HG03521 (cell line): ENCODE measurements around the gene RSBN1L.
"Not testable (repeated sequence)": the region's sequence is repeated elsewhere in the genome, so short reads cannot be mapped to it uniquely, and the experiment has no call there.

Experiments used
- ATAC-seq: cut with Tn5 transposase; IDR thresholded peaks from one replicate; pipeline ENCODE4 v1.9.1; 2021; ENCODE audit warnings: mild to moderate bottlenecking, moderate library complexity; ENCODE audit not compliant: unreplicated experiment

The RSBN1L gene

DNA sequence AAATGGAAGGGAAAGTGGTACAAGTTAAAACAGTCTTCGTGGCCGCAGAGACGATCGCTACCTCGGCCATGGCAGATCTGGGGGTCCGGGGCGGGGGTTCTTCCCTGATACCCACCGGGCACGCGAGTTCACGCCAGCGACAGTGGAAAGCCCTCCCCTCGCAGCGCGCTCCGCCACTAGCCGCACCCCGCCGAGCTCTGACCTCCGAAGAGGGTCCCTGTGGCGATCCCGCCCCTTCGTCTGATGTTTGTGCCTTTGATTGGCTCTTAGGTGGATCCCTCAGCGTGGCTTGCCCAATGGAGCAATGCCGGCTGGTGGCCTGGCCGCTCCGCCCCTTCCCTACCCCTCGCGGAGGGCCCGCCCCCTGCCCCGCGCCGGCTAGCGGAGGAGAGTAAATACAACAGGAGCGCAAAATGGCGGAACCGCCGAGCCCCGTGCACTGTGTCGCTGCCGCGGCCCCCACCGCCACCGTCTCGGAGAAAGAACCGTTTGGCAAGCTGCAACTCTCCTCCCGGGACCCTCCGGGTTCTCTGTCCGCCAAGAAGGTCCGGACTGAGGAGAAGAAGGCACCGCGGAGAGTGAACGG is at the start of gene RSBN1L:
TSS of gene RSBN1L (plus strand) at position 403 of the 586 bp plus-strand sequence. CDS start at position 414, 11 bp downstream.
- ATAC-seq = peak; percentile 95

DNA sequence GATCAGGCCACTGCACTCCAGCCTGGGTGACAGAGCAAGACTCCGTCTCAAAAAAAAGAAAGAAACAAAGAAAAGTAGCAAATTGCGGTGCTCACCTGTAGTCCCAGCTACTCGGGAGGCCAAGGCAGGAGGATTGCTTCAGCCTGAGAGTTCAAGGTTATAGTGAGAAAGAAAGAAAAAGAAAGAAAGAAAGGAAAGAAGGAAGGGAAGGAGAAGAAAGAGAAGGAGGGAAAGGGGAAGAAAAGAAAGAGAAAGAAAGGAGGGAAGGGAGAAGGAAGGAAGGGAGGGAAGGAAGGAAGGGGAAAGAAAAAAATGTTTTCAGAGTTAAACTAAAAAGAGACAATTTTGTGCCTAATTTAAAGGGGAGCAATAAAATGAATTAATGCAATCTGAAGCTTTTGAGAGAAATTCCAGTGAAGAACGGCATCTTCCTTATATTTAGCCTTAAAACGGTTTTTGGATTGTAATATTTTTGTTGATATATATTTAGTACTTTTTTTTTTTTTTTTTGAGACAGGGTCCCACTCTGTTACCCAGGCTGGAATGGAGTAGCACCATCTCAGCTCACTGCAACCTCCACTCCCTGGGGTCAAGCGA is 47.4 kb upstream of the RSBN1L start:
- no peak for ATAC-seq

DNA sequence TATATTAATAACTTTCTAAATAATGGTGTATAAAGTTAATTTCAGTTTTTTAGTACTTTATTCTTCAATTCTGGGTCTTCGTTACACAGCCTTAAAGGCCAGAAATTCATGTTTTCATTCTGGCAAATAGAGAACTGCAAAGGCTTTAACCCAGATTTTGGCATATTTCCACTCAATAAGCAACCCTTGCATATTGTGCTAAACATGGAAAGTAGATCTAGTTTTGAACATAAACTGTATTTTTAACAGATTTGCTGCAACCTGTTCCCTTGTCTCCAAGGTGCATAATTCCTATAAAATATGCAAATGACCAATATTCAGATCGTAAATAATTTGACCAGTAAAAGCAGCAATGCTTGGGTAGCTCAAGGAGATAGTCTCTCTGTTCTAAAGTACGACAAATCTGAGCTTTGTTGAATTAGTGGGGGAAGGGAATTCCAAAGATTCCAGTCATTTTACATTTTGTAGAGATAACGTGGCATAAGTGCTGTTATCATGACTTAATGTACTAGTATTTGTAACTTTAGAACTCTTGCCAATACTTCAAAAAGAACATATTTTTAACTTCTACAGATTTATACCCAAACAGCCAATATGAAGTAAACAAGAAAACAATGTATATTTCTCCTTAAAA is 46.4 kb upstream of the RSBN1L start:
- no peak for ATAC-seq

DNA sequence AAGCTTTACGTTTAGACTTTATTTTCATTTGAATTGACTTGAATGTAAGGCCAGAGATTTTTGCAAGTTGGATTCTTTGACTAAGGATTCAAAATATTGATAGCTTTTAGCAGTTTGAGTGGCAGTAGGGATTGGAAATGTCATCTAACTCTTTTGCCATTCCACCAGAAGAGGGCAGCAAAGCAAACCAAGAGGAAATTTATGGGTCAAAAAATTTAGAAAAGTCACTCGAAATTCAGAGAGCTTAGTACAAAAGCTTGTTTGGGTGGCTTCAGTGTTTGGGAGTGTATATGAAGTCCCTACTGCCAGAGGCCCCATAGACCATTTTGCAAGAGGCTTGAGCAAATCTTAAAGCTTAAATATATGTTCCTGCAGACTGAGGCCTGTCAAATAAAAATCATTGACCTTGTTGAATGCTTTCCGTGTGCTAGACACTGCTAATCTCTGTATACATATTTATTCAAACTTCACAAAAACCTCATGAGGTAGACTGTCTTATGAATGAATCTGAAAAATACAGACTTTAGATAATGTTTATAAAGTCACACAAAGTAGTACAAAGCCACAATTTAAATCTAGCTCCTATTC is 44.6 kb upstream of the RSBN1L start:
- no peak for ATAC-seq

DNA sequence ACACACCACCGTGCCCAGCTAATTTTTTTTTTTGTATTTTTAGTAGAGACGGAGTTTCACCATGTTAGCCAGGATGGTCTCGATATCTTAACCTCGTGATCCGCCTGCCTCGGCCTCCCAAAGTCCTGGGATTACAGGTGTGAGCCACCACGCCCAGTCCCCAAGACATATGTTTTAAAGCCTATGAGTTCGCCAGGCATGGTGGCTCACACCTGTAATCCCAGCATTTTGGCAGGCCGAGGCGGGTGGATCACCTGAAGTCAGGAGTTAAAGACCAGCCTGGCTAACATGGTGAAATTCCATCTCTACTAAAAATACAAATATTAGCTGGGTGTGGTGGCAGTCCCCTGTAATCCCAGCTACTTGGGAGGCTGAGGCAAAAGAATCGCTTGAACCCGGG is 43.4 kb upstream of the RSBN1L start:
- not testable (repeated sequence) for ATAC-seq

DNA sequence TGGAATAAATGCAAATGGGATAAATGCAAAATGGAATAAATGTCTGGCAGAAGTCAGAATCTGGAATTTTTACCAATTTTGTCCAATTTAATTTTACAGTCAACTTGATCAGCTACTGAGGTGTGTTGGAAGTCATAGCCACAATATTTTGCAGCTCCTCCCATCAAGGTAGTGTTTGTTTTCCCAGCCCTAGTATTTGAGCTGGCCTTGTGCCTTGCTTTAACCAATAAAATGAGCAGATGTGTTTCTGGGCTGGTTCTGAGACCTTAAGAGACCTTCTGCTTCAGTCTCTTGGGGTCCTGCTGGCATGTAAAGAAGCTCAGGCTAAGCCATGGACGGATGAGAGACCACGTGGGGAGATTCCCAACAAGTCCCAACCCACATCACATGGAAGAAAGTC is 42.7 kb upstream of the RSBN1L start:
- no peak for ATAC-seq

DNA sequence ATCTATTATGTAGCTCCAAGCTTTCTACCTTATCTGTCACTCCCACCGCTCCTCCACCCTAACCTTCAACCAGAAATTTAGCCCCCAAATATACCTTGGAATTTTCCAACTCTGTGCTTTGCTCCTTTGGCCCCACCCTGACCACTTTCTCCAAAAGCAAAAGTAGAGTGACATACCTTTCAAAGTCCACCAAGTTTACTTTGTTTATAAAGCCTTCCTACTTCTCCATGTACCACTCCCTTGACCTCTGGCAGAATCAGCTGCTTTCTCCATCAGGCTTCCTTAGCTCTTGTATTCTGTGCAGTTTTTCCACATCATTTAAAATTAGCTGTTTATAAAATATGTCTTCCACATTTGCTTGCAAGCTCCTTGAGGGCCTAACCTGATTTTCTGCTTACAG is 40.9 kb upstream of the RSBN1L start:
- no peak for ATAC-seq

DNA sequence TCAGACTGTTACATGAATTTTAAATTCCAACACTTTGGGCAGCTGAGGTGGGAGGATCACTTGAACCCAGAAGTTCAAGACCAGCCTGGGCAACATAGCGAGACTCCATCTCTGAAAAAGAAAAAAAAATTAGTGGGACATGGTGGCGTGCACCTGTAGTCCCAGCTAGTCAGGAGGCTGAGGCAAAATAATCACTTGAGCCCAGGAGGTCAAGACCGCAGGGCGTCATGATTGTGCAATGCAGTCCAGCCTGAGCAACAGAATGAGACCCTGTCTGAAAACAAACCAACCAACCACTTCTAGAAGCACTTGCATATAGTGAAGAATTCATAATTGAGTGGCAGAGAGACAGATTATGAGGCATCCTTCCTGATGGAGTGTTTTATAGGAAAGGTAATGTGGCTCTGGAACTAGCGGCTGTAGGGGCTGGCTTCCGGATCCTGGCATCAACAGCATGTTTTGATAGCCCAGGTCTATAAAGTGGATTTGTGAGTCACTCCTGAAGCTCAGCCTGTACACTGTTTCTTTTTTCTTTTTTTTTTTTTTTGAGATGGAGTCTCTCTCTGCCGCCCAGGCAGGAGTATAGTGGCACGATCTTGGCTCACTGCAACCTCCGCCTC is 40.3 kb upstream of the RSBN1L start:
- no peak for ATAC-seq

DNA sequence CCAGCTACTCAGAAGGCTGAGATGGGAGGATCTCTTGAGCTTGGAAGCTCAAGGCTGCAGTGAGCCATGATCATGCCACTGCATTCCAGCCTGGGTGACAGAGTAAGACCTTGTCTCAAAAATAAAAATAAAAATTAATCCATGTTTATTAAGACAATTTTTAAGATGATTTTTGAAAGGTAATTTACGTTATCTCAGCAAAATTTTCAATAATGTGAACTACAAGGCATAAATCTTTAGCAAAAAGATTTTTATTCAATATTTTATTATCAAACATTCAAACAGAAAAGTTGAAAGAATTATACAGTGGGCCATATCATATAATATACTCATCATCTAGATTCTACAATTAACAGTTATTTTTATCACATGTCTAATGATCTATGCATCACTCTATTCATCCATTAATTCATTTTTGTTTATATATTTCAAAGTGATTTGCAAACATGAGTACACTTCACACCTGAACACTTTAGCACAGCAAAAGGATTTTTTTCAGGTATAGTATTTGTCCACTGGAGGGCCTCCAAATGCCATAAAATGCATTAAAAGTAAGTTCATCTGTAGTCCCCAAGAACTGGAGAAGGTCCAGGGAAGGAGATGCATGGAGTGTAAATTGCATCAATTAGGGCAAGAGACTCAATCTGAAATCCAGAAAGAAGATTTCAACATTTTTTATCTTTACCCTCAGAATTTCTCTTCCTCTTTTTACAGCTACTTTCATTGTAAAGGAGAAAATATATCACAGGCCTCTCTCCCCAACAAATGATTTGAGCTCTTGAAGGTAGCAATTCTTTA is 38.6 kb upstream of the RSBN1L start:
- peak; percentile 45 for ATAC-seq

DNA sequence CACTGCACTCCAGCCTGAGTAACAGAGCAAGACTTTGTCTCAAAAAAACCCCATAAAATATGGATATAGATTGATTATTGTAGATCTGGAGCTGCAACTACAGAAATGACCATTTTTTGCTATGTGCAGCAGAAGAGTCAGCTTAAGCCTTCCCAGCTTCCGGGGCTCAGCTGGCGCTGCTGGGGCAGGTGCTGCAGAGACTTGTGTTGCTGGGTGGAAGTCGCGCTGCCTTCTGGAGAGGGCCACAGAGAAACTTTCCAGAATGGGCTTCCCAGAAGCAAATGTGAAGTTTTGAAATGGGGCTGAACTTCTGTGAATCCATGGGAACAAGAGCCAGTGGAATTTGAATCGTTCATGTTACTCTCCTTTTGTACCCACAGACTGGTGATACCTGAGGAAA is 37.3 kb upstream of the RSBN1L start:
- no peak for ATAC-seq

DNA sequence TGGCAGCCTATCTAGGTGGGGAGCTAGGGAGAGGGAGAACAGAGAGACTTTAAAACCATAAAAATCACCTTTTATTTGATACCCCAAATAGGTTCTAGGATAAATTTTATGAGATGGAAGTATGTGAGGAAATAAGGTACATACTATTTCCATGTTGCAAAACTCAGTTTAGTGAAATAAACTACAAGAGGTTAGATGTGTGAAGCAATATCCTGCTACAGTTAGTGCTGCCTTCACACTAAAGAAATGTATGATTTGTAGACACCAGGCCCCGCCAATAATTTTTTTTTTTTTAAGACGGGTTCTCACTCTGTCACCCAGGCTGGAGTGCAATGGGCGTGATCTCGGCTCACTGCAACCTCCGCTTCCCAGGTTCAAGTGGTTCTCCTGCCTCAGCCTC is 34.4 kb upstream of the RSBN1L start:
- no peak for ATAC-seq

DNA sequence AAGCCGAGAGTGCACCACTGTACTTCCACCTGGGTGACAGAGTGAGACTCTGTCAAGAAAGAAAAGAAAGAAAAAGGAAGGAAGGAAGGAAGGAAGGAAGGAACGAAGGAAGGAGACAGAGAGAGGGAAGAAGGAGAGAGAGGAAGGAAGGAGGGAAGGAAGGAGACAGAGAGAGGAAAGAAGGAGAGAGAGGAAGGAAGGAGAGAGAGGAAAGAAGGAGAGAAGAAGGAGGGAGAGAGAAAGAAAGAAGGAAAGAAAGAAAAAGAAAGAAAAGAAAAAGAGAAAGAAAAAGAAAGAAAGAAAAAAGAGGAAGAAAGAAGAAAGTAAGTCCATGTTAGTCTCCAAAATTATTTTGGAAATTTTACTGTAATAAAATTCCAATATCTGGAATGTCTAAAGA is 33.4 kb upstream of the RSBN1L start:
- no peak for ATAC-seq

DNA sequence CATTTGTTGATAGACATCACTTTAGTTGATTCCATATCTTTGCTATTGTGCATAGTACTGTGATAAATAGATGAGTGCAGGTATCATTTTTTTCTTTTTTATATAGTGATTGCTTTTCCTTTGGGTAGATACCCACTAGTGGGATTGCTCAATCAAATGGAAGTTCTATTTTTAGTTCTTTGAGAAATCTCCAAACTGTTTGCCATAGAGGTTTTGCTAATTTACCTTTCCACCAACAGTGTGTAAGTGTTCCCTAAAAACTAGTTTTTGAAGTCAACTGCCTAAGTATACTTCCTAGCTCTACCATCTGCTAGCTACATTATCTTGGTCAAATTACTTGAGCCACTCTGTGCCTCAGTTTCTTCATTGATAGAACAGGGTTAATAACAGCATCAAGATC is 31.5 kb upstream of the RSBN1L start:
- no peak for ATAC-seq

DNA sequence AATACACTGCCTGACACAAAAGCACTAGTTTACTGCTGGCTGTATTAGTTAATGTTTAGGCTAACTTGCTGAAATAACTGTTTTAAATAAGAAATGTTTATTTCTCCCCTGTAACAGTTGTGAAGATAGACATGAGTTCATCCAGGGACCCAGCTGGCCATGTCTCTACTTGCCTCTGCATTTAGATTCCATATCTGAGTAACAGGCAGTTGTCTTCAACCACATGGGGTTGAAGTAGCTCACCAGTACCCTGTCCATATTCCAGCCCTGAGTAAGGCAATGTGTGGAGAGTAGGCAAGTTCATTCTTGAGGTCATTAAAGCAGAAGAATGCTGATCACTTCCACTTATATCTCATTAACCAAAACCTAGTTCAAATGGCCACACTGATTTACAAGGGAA is 31.1 kb upstream of the RSBN1L start:
- ATAC-seq = no peak

DNA sequence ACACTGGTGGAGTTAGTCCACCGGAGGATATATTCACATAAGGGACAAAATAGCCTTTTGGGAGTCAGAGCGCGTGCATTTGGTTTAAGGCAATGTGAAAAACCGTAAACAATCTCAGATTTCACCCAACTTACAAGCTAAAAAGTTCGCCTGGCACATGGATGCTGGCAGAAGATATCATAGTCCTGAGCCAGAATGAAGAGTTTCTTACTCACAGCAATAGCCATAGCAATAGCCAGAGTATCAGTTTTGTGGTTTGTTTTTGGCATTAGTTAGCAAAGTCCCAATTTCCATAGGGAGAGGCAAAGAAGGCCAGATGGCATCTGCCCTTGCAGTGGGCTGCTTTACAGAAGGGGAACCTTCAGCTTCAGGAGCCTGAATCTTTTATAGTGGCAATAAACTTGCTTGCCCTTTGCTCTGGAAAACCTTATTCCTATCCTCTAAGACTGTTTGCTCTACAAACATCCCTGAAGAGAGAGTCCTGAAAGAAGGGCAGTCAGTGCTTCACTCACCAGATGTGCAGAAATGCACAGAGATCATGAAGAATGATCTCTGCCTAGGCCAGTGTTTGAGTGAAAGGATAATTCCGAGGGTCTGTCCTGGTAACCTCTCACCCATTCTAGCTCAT is 28.7 kb upstream of the RSBN1L start:
- no peak for ATAC-seq

DNA sequence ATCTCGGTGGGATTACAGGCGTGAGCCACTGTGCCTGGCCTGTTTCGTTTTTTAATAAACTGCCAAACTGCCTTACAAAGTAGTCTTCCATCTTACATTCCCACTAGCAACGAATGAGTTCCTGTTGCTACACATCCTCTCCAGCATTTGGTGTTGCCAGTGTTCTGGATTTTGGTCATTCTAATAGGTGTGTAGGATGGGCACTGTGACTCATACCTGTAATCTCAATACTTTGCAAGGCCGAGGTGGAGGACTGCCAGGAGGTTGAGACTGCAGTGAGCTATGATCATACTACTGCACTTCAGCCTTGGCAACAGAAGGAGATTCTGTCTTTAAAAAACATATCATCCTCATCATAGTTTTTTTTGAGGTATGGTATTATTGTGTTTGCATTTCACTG is 21.4 kb upstream of the RSBN1L start:
- no peak for ATAC-seq

DNA sequence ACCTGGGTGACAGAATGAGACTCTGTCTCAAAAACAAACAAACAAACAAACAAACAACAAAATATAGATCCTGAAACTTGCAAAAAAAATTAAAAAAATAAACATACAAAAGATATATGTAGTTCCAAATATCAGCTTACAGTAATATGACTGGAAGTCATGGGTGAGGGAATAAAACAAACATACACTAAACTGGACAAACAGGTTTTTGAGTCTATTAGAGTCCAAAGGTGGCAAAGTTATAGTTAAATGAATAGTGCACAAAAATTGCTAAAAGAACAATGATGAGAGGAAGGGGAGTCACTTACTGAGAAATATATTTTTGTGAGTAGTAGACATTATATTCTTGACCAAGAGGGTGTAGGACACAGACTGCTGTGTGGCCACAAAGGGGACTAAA is 16.7 kb upstream of the RSBN1L start:
- no peak for ATAC-seq

DNA sequence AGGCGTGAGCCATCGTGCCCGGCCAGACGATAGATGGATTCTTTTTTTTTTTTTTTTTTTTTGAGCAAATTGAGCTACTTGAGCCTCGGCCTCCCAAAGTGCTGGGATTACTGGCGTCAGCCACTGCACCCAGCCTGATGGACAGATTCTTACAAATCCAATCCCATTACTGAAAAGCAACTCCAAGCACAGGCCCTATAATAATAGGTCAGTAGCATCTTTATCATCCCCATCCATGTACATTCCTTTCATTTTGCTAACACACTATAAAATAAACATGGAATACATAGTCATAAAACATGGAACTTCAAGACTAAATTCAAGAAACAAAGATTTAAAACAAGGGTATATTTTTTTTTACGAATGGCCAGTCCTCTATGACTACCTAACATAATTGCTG is 16.0 kb upstream of the RSBN1L start:
- ATAC-seq = no peak

DNA sequence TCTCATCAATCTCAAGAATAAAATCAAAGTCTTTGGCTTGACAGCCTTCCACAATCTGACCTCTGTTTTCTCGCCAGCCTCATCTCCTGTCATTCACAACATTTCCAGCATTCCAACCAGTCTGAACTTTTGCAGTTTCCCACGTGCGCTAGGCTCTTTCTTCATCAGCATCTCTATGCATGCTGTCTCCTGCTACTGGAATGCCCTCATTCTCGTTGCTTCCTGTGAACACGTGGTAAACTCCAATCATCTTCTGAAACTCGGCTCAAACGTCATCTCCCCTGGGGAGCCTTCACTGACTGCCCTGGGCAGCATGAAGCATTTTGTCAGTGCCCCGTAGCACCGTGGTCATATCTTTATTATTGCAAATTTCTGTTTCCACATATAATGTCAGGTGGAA is 12.2 kb upstream of the RSBN1L start:
- no peak for ATAC-seq

DNA sequence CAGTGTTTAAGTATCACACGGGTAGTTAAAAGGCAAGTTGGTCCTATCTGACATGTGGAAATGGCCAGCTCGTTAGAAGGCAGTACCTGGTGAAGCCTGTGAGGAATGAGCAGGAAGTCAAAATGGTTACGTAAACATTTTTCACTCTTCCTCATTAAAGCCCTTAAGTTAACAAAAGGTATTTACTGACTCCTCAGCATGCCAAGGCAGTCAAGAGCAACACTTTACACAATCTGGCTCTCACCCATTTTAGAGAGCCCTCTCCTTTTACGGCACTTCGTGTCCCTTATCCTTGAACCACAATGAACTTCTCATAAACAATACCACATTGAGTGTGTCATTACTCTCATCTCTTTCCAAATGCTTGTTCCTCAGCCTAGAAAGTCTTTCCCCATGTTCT is 11.0 kb upstream of the RSBN1L start:
- no peak for ATAC-seq
